ENCODE data around the gene WWOX. TPM values are rescaled to one million over a fixed set of nuclear protein-coding genes. Genes with fewer than 3 reads are reported as not detected.
A peak's percentile ranks its signal among the peaks of the same experiment; 100 is the strongest.

Gene WWOX
- total RNA-seq, 3 donors from 2014 or later, result 11.7 to 18.0 (median 13.8) TPM

GRCh38 chr16:78918805-78919305, 819.4 kb downstream of the WWOX start:
- Histone ChIP-seq H3K9me3 (peaks cover 8% of the 10 kb centered on the region), H3K4me1 (ENCODE audit: low read depth) (no peaks in the 10 kb centered on the region), H3K4me3 (no peak overlapping the region), H3K36me3 (ENCODE audit: low read depth) (no peaks in the 10 kb centered on the region)
- intact Hi-C loops (cut with DNase I, micrococcal nuclease), result no loop called here
- DNase-seq (no peak), ATAC-seq (no peak)
- no peak for TF ChIP-seq CTCF (IDR thresholded peaks at IDR 0.05)

DNA sequence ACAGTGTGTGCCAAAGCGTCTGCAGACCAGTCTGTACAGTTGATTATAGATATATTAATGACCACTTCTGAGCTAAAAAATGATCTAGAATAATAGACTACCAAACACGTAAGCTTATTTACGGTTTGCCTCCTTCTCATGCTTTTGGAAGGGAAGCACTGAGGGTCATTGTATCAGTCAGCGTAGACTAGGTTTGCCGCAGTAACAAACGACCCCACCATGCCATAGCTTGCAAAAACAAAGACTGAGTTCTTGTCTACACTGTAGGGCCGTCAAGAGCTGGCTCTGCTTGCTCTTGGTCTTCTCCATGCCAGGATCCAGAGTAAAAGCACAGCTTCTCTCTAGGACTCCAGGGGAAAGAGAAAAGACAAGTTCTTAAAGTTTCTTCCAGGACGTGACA, 820.4 kb downstream of the WWOX start:
- intact Hi-C loops (cut with DNase I, micrococcal nuclease), result no loop called here
- H3K4me1 ChIP-seq (ENCODE audit: low read depth), result no peaks in the 10 kb centered on the region

DNA sequence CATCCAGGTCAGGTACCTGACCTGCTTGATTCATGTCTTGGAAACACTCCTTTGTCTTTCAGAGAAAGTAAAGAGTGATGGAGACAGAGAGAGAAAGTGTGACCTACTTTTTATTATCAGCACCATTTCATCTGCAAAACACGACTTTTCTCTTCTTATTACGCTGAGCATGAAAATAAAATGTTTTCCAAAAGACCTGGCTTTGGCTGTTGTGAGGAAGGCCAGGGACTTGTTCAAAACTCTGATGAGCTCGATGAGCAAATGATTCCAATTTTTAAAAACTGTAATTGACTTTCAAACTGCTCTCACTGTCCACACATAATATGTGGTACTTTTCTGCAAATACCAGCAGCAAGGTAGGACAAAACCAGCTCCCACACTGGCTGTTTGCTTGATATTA, 821.2 kb downstream of the WWOX start:
- Histone ChIP-seq H3K4me1 (ENCODE audit: low read depth) (no peaks in the 10 kb centered on the region), H3K4me3 (no peak overlapping the region), H3K36me3 (ENCODE audit: low read depth) (no peaks in the 10 kb centered on the region), H3K9me3 (peaks cover 8% of the 10 kb centered on the region)
- no peak for TF ChIP-seq CTCF (IDR thresholded peaks at IDR 0.05)
- ATAC-seq, result no peak
- DNase-seq, result no peak
- intact Hi-C loops (cut with DNase I, micrococcal nuclease), result no loop called here

More for the DNA sequence above, 820.4 kb downstream of the WWOX start:
- TF ChIP-seq CTCF (IDR thresholded peaks at IDR 0.05), result no peak
- no peak for ATAC-seq
- Histone ChIP-seq H3K4me3 (no peak overlapping the region), H3K9me3 (peaks cover 8% of the 10 kb centered on the region), H3K36me3 (ENCODE audit: low read depth) (no peaks in the 10 kb centered on the region)
- DNase-seq, result no peak

DNA sequence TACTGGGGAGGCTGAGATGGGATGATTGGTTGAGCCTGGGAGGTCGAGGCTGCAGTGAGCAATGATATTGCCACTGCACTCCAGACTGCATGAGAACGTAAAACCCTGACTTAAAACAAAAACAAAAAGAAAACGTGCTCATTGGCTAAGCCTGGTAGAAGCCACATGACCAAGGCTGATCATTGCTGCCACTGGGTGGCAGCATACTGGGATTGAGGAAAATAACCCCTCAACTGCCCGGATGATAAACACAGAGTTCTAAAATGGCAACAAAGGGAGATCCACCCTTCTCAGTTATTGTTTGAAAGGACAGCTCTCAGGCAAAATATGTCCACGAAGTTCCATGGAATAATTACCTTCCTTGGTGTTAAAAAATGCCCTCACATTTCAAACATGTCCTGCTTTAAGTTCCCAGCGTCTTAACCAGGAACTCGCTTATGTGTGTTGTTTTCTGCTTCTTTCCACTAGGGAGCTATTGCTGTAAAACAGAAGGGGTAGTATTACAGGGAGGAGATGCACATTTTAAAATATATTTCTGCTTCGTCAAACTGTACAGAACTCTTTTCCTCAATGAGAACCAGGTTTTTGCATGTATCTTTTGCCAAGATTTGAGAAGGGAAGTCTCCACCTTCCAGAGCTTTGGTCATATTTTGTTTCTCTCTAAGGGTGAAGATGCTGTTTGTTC, 825.8 kb downstream of the WWOX start:
- no peak for TF ChIP-seq CTCF (IDR thresholded peaks at IDR 0.05)
- Histone ChIP-seq H3K4me1 (ENCODE audit: low read depth) (no peaks in the 10 kb centered on the region), H3K36me3 (ENCODE audit: low read depth) (no peaks in the 10 kb centered on the region), H3K4me3 (no peak overlapping the region), H3K9me3 (peaks cover 8% of the 10 kb centered on the region)
- DNase-seq (peak in 2 of 3 donors; percentile 58 to 74), ATAC-seq (peak; percentile 71)
- intact Hi-C loops (cut with DNase I, micrococcal nuclease), result loop anchor here in 1 of 2 donors (5.0 kb wide), 1 partner anchor 682 kb away; no protein-coding TSS in a partner anchor

- no peak overlapping the region for H3K4me3 ChIP-seq
- no peak for TF ChIP-seq CTCF (IDR thresholded peaks at IDR 0.05)
- no peaks in the 10 kb centered on the region for H3K4me1 ChIP-seq (ENCODE audit: low read depth)
- intact Hi-C loops (cut with DNase I, micrococcal nuclease), result loop anchor here in 1 of 2 donors (5.0 kb wide), 1 partner anchor 681 kb away; no protein-coding TSS in a partner anchor
- DNase-seq (no peak), ATAC-seq (no peak)
- no peaks in the 10 kb centered on the region for H3K36me3 ChIP-seq (ENCODE audit: low read depth)
- H3K9me3 ChIP-seq, result peaks cover 3% of the 10 kb centered on the region
Measured at GRCh38 chr16:78926723-78927210, 827.3 kb downstream of the WWOX start.
